Ascending aorta (tissue), 2 donors: ENCODE measurements around the gene FAIM2. TPM values are rescaled to one million over a fixed set of nuclear protein-coding genes. Genes with fewer than 3 reads are reported as not detected.

Experiments
- DNase-seq, 2 donors: peaks; one replicate each; pipeline ENCODE4 v3.0.0-alpha.2; 2019; ENCODE audit warnings: low spot score in 2 of 2
- H3K27ac ChIP-seq, 2 donors: fragments of 200-600 bp; sonication (generic); one replicate each; pipeline ENCODE4 v1.5.1; 2016 to 2017; ENCODE audit warnings: mild to moderate bottlenecking in 1 of 2
- H3K27me3 ChIP-seq: fragments of 200-600 bp; sonication (generic); one replicate; pipeline ENCODE4 v1.5.1; 2017
- H3K36me3 ChIP-seq, 2 donors: fragments of 200-600 bp; sonication (generic); one replicate each; pipeline ENCODE4 v1.5.1; 2016
- H3K4me1 ChIP-seq, 2 donors: fragments of 200-600 bp; sonication (generic); one replicate each; pipeline ENCODE4 v1.5.1; 2016 to 2017; ENCODE audit warnings: mild to moderate bottlenecking in 1 of 2
- H3K4me3 ChIP-seq, 2 donors: fragments of 200-600 bp; sonication (generic); one replicate each; pipeline ENCODE4 v1.5.1; 2016 to 2017; ENCODE audit warnings: mild to moderate bottlenecking in 1 of 2
- H3K9me3 ChIP-seq, 2 donors: fragments of 200-600 bp; sonication (generic); one replicate each; pipeline ENCODE4 v1.5.1; 2016
- CTCF ChIP-seq, 3 experiments: fragments of 200-600 bp in 2 of 3; fragments of 450-650 bp in 1 of 3; sonication (generic) in 2 of 3; IDR thresholded peaks; one replicate each; pipeline ENCODE4 v1.5.1; 2016 to 2019; ENCODE audit warnings: antibody characterized with exemption in 3 of 3, mild to moderate bottlenecking in 1 of 3, moderate library complexity in 1 of 3
- intact Hi-C: fragments of 100-400 bp; cut with DNase I; formaldehyde crosslinking; loops from one replicate; pipeline ENCODE4 v1.15.1; 2023
- total RNA-seq: library from RNA; depleted of rRNA; stranded (reverse); fragments of >200 nt; gene quantifications from one replicate; pipeline ENCODE4 v1.1.0, GENCODE V29; 2016

The FAIM2 gene
- total RNA-seq, 1 donor from 2014 or later, result 0.75 TPM

DNA sequence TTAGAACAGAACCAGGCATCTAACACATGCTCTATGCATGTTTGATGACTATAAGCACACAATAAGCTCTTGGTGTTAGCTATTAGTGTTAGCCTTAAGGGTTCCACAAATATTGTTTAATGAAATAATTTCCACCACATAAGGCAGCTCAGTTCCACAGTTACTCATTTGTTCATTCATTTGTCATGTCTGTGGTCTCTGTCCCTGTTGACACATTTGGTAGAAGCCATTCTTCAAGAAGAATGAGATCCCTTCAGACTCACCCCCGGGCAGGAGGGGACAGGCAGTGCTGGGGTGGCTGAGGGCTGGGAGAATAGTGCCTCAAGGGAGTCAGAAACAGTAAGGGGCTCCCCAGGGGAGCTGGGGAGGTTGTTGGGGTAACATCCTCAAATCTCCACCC is 3.7 kb upstream of the FAIM2 start:
- Histone ChIP-seq H3K27me3 (no peaks in the 10 kb centered on the region), H3K4me3 (no peak overlapping the region), H3K27ac (no peak overlapping the region), H3K36me3 (no peaks in the 10 kb centered on the region), H3K9me3 (no peaks in the 10 kb centered on the region), H3K4me1 (peaks cover 0 to 2% of the 10 kb centered on the region in 2 donors)
- TF ChIP-seq CTCF (IDR thresholded peaks at IDR 0.05), result no peak
- intact Hi-C loops, result no loop called here
- DNase-seq, result no peak

DNA sequence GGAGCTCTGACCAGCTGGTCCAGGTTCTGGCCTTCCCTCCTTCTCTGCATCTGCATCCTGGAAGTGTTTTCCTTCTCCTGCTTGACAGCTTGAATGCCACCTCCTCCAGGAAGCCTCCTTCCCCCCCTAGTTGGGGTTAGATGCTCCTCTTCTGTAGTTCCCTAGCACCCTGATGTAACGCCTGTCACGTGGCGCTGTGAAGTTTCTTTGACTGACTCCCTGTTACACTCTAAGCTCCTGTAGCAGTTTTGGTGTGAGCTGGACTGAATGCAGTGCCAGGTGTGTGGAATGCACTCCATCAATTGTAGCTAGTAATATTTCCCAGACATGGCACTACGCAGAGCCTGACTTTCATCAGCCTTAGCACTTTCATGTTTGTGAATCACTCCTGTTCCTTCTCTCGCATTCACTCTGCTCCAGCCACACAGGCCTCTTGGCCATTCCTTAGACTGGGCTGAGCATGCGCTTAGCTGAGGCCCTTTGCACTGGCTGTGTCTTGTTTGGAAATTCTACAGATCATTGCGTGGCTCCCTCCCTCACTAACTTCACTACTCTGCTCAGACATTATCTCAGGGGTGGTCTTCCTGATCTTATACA is 2.1 kb upstream of the FAIM2 start:
- no peak for DNase-seq
- no peak overlapping the region for H3K27ac ChIP-seq
- intact Hi-C loops, result no loop called here
- no peaks in the 10 kb centered on the region for H3K27me3 ChIP-seq
- H3K36me3 ChIP-seq, result no peaks in the 10 kb centered on the region
- TF ChIP-seq CTCF (IDR thresholded peaks at IDR 0.05), result no peak
- H3K9me3 ChIP-seq, result no peaks in the 10 kb centered on the region
- H3K4me3 ChIP-seq, result no peak overlapping the region
- H3K4me1 ChIP-seq, result peaks cover 0 to 2% of the 10 kb centered on the region in 2 donors

DNA sequence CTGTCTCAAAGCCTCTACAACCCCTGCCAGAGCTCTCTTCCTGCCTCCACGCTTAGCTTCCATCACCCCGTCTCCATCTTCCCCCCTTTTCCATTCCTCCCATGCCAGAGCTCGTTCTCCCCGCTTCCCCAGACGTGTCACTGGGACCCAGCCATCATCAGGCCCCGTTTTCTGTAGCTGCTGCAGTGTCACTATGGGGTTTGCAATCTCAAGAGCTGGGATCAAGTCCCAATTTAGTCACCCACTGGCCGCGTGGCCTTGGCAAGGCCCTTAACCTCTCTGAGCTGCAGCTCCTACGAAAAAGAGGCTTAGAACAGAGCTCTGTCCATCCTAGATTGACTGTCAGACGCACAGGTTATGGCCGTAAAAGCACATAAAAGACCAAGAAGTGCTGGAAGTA is 901 bp upstream of the FAIM2 start:
- Histone ChIP-seq H3K4me3 (no peak overlapping the region), H3K27ac (no peak overlapping the region), H3K36me3 (no peaks in the 10 kb centered on the region), H3K27me3 (no peaks in the 10 kb centered on the region), H3K4me1 (peaks cover 0 to 2% of the 10 kb centered on the region in 2 donors), H3K9me3 (no peaks in the 10 kb centered on the region)
- TF ChIP-seq CTCF (IDR thresholded peaks at IDR 0.05), result no peak
- no peak for DNase-seq
- intact Hi-C loops, result no loop called here

- Histone ChIP-seq H3K27me3 (no peaks in the 10 kb centered on the region), H3K27ac (no peak overlapping the region), H3K9me3 (no peaks in the 10 kb centered on the region), H3K4me3 (peak overlapping the region in 1 of 2 donors; percentile 69), H3K36me3 (no peaks in the 10 kb centered on the region), H3K4me1 (peaks cover 0 to 2% of the 10 kb centered on the region in 2 donors)
- intact Hi-C loops, result no loop called here
- no peak for DNase-seq
- no peak for TF ChIP-seq CTCF (IDR thresholded peaks at IDR 0.05)
These were observed 375 bp downstream of the FAIM2 start for GRCh38 chr12:49903351-49903699.

DNA sequence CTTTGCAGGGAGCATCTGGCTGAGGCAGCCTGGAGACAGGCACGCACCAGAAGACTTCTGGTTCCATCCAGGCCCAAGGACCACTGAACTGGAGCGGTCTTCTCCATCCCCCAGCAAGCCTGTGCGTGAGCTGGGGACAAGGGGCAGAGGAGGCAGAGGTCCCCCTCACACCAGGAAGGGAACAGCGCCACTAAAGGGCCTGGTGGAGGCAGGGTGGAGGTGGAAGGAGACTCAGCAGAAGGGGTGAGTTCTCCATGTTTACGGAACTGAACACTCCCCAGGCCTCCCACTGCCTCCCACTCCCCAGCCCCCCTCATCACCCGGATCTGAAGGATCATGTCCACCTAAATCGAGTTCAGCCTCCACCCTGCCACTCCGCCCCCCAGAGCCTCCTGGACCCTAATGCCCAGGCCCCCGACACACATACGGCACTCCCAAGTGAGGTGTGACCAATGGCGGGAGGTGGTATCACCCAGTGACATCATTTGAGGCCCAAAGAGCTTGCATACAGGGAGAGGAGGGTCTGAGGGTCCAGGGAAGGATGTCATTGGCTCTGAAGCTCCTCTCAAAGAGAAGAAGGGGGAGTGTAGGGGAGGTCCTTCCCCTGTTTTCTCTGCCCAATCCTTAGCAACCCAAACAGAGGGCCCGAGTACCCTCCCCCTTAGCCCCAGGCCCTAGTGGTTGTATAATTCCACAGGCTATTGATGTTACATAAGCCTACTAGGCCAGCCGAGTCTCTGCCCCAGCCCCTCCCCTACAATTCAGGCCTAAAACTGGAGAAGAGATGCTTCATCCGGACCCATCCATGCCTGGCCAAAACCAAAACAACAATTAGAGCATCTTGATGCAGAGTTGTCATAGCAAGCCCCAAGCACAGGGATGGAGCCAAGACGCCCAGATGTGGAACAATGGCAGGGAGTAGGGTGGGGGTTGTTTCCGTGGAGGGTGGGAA is 1.0 kb downstream of the FAIM2 start:
- no peak overlapping the region for H3K4me3 ChIP-seq
- H3K4me1 ChIP-seq, result peaks cover 0 to 2% of the 10 kb centered on the region in 2 donors
- no peaks in the 10 kb centered on the region for H3K36me3 ChIP-seq
- TF ChIP-seq CTCF (IDR thresholded peaks at IDR 0.05), result no peak
- intact Hi-C loops, result no loop called here
- no peak overlapping the region for H3K27ac ChIP-seq
- no peaks in the 10 kb centered on the region for H3K27me3 ChIP-seq
- no peak for DNase-seq
- no peaks in the 10 kb centered on the region for H3K9me3 ChIP-seq
